H9 (cell line): ENCODE data around the gene CALM1. TPM values are rescaled to one million over a fixed set of nuclear protein-coding genes. Genes with fewer than 3 reads are reported as not detected.

ENCODE experiments used
- DNase-seq: peaks from one replicate; pipeline ENCODE4 v3.0.0-alpha.2; 2017
- H2AFZ ChIP-seq: one replicate; pipeline ENCODE4 v1.6.1; 2013; ENCODE audit warnings: mild to moderate bottlenecking, low read length, control low read depth, moderate library complexity
- H2AK5ac ChIP-seq: 2 replicates; pipeline ENCODE4 v1.6.1; 2013; ENCODE audit warnings: low read length, control low read depth, mixed read lengths; ENCODE audit not compliant: insufficient read length
- H2BK120ac ChIP-seq: one replicate; pipeline ENCODE4 v1.6.1; 2013; ENCODE audit warnings: low read depth, mild to moderate bottlenecking, low read length, control low read depth, inconsistent platforms; ENCODE audit not compliant: poor library complexity, severe bottlenecking
- H2BK12ac ChIP-seq: 2 replicates; pipeline ENCODE4 v1.6.1; 2013; ENCODE audit warnings: low read length, control low read depth, mixed read lengths, low read depth; ENCODE audit not compliant: insufficient read length
- H2BK15ac ChIP-seq: 2 replicates; pipeline ENCODE4 v1.6.1; 2013; ENCODE audit warnings: low read depth, low read length, control low read depth
- H2BK20ac ChIP-seq: one replicate; pipeline ENCODE4 v1.6.1; 2013; ENCODE audit warnings: low read depth, mild to moderate bottlenecking, low read length, control low read depth, inconsistent platforms; ENCODE audit not compliant: poor library complexity, severe bottlenecking
- H2BK5ac ChIP-seq: 2 replicates; pipeline ENCODE4 v1.6.1; 2013; ENCODE audit warnings: low read length, control low read depth, mixed read lengths; ENCODE audit not compliant: insufficient read length
- H3K14ac ChIP-seq: 2 replicates; pipeline ENCODE4 v1.6.1; 2013; ENCODE audit warnings: low read length, control low read depth; ENCODE audit not compliant: insufficient read depth
- H3K18ac ChIP-seq: 2 replicates; pipeline ENCODE4 v1.6.1; 2013; ENCODE audit warnings: low read depth, mild to moderate bottlenecking, mixed read lengths, low read length, control low read depth; ENCODE audit not compliant: insufficient read length
- H3K23ac ChIP-seq: 2 replicates; pipeline ENCODE4 v1.6.1; 2013; ENCODE audit warnings: low read length, control low read depth, mixed read lengths, low read depth; ENCODE audit not compliant: insufficient read length
- H3K23me2 ChIP-seq: 2 replicates; pipeline ENCODE4 v1.6.1; 2013; ENCODE audit warnings: low read depth, mild to moderate bottlenecking, mixed read lengths, low read length, control low read depth; ENCODE audit not compliant: insufficient read length, poor library complexity, severe bottlenecking
- H3K27ac ChIP-seq: 2 replicates; pipeline ENCODE4 v1.5.1; 2013; ENCODE audit warnings: low read length, control low read depth, mixed read lengths, low read depth; ENCODE audit not compliant: insufficient read length
- H3K27me3 ChIP-seq: 2 replicates; pipeline ENCODE4 v1.6.1; 2013; ENCODE audit warnings: low read length, control low read depth, inconsistent platforms; ENCODE audit not compliant: insufficient read depth
- H3K4ac ChIP-seq: 2 replicates; pipeline ENCODE4 v1.6.1; 2013; ENCODE audit warnings: low read depth, mild to moderate bottlenecking, control low read depth, inconsistent platforms, low read length, moderate library complexity
- H3K4me1 ChIP-seq: 2 replicates; pipeline ENCODE4 v1.6.1; 2013; ENCODE audit warnings: low read length, control low read depth, inconsistent platforms; ENCODE audit not compliant: insufficient read depth
- H3K4me2 ChIP-seq: 2 replicates; pipeline ENCODE4 v1.6.1; 2013; ENCODE audit warnings: low read length, control low read depth, mixed read lengths; ENCODE audit not compliant: insufficient read length, insufficient read depth
- H3K56ac ChIP-seq: 2 replicates; pipeline ENCODE4 v1.6.1; 2013; ENCODE audit warnings: low read depth, mild to moderate bottlenecking, mixed read lengths, low read length, control low read depth; ENCODE audit not compliant: insufficient read length
- H3K79me1 ChIP-seq: 2 replicates; pipeline ENCODE4 v1.6.1; 2013; ENCODE audit warnings: low read depth, mild to moderate bottlenecking, moderate library complexity, low read length, control low read depth, inconsistent platforms; ENCODE audit not compliant: insufficient read depth, poor library complexity, severe bottlenecking
- H3K79me2 ChIP-seq: 2 replicates; pipeline ENCODE4 v1.6.1; 2013; ENCODE audit warnings: low read length, control low read depth, inconsistent platforms; ENCODE audit not compliant: insufficient read depth
- H3K9ac ChIP-seq: 2 replicates; pipeline ENCODE4 v1.6.1; 2013; ENCODE audit warnings: low read length, control low read depth, mixed read lengths; ENCODE audit not compliant: insufficient read length; ENCODE audit errors: extremely low read depth
- H3K9me3 ChIP-seq: one replicate; pipeline ENCODE4 v1.6.1; 2013; ENCODE audit warnings: low read depth, low read length, inconsistent platforms; ENCODE audit not compliant: control insufficient read depth
- H3T11ph ChIP-seq: one replicate; pipeline ENCODE4 v1.6.1; 2013; ENCODE audit warnings: mild to moderate bottlenecking, low read length, control low read depth, inconsistent platforms
- H4K20me1 ChIP-seq: one replicate; pipeline ENCODE4 v1.6.1; 2013; ENCODE audit not compliant: control insufficient read depth, insufficient read length, insufficient read depth
- H4K5ac ChIP-seq: 2 replicates; pipeline ENCODE4 v1.6.1; 2013; ENCODE audit warnings: low read depth, mild to moderate bottlenecking, mixed read lengths, low read length, control low read depth; ENCODE audit not compliant: insufficient read length
- H4K8ac ChIP-seq: replicated peaks from 2 replicates; pipeline ENCODE4 v1.6.1; 2013; ENCODE audit warnings: low read length, control low read depth, mixed read lengths, low read depth; ENCODE audit not compliant: insufficient read length
- H4K91ac ChIP-seq: 2 replicates; pipeline ENCODE4 v1.6.1; 2013; ENCODE audit warnings: low read depth, mild to moderate bottlenecking, moderate library complexity, mixed read lengths, low read length, control low read depth; ENCODE audit not compliant: insufficient read length
- H3K27ac Mint-ChIP-seq, 3 experiments: 2 replicates in 2 of 3; 3 replicates in 1 of 3; pipeline ENCODE4 v1.8.0; 2020 to 2021; ENCODE audit warnings: mixed read lengths in 3 of 3, mild to moderate bottlenecking in 1 of 3, moderate library complexity in 1 of 3
- H3K27me3 Mint-ChIP-seq: 2 replicates; pipeline ENCODE4 v1.8.0; 2021; ENCODE audit warnings: low read depth, mild to moderate bottlenecking, moderate library complexity, mixed read lengths
- H3K36me3 Mint-ChIP-seq, 3 experiments: 2 replicates in 2 of 3; 3 replicates in 1 of 3; pipeline ENCODE4 v1.8.0; 2020 to 2021; ENCODE audit warnings: low read depth in 3 of 3, mixed read lengths in 3 of 3; ENCODE audit not compliant: insufficient read depth in 1 of 3
- H3K4me1 Mint-ChIP-seq, 2 experiments: 2 replicates each; pipeline ENCODE4 v1.8.0; 2020; ENCODE audit warnings: mixed read lengths in 2 of 2
- H3K4me3 Mint-ChIP-seq, 2 experiments: 2 replicates in 1 of 2; 3 replicates in 1 of 2; pipeline ENCODE4 v1.8.0; 2020 to 2021; ENCODE audit warnings: mild to moderate bottlenecking in 2 of 2, mixed read lengths in 2 of 2, moderate library complexity in 1 of 2
- H3K9me3 Mint-ChIP-seq, 2 experiments: 2 replicates in 1 of 2; 3 replicates in 1 of 2; pipeline ENCODE4 v1.8.0; 2020; ENCODE audit warnings: mild to moderate bottlenecking in 2 of 2, mixed read lengths in 2 of 2, moderate library complexity in 1 of 2
- WGBS: extraction: QIAGEN DNeasy Blood & Tissue Kit; methylation state at CpG from one replicate; pipeline ENCODE4 v1.1.7; 2013; ENCODE audit warnings: missing lambda C conversion rate, low lambda C conversion rate, mixed read lengths; ENCODE audit not compliant: insufficient read length; ENCODE audit errors: extremely low coverage; 5-methylcytosine and 5-hydroxymethylcytosine counted together
- total RNA-seq: library from RNA; stranded (reverse); gene quantifications from 2 replicates; pipeline ENCODE4 v1.2.1, GENCODE V29; 2021
- TF ChIP-seq, protein P1 (sequence below): fragments of 200-600 bp; sonication (generic); conservative IDR thresholded peaks from 3 replicates; pipeline ENCODE4 v1.8.0; 2021; ENCODE audit warnings: antibody characterized with exemption, mild to moderate bottlenecking

Gene CALM1
- total RNA-seq, 1 experiment from 2014 or later = 354 TPM

DNA sequence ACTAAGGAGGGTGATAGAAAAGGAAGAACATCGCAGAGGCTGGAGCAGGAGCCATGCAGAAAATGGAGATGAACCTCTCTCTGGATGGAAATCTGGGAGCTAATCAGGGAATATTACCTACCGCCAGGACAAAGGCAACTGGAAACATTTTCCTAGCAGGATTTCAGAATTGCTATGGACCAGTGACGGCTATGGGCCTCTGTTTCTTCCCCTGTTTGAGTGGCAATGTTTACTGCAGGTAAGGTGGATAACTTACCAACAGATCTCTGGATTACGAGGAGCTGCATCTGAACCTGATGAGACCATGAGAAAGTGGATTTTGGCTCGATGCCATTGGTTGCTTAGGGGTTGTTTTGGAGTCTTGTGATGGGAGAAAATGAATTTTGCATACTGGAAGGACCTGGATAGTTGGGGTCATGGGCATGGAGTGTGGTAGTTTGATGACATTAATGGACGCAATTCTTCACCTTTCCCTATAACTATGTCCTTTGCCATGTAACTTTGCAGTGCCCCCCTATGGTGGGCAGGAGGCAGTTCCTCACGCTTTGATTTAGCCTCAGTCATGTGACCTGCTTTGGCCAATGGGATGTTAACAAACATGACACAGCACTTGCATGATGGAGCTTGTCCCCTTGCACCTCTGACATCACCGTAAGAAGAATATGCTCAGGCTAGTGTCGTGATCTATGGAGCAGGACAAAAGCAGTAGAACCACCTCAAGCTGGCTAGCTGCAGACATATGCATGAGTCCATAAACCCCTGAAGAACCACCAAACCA is 51.1 kb downstream of the CALM1 start:
- WGBS = no CpG with 5 or more reads among the region's 9 CpGs
- H3K4me1 ChIP-seq = no peaks in the 10 kb centered on the region; the same call in 1 of the 2 replicates
- no peak overlapping the region for H2AK5ac ChIP-seq
- peaks cover 5% of the 10 kb centered on the region for H3K9me3 ChIP-seq
- H2BK20ac ChIP-seq = no peak overlapping the region
- H2BK12ac ChIP-seq = no peak overlapping the region
- no peak overlapping the region for H4K8ac ChIP-seq
- H2BK15ac ChIP-seq = no peak overlapping the region
- peaks cover 4 to 7% of the 10 kb centered on the region in 2 experiments; a peak in 4 of 5 replicates for H3K9me3 Mint-ChIP-seq
- no peak overlapping the region for H3K27ac ChIP-seq
- no peak overlapping the region for H3K4ac ChIP-seq
- H3K18ac ChIP-seq = no peak overlapping the region
- peaks cover 2% of the 10 kb centered on the region for H3K27me3 Mint-ChIP-seq
- H4K20me1 ChIP-seq = no peaks in the 10 kb centered on the region
- H3K79me2 ChIP-seq = no peaks in the 10 kb centered on the region
- H3K4me1 Mint-ChIP-seq = peaks cover 13 to 22% of the 10 kb centered on the region in 2 experiments
- no peak overlapping the region for H3K4me3 Mint-ChIP-seq
- no peak overlapping the region for H3K56ac ChIP-seq
- H3K23me2 ChIP-seq = no peaks in the 10 kb centered on the region
- H2BK120ac ChIP-seq = no peak overlapping the region
- TF ChIP-seq, protein P1, sequence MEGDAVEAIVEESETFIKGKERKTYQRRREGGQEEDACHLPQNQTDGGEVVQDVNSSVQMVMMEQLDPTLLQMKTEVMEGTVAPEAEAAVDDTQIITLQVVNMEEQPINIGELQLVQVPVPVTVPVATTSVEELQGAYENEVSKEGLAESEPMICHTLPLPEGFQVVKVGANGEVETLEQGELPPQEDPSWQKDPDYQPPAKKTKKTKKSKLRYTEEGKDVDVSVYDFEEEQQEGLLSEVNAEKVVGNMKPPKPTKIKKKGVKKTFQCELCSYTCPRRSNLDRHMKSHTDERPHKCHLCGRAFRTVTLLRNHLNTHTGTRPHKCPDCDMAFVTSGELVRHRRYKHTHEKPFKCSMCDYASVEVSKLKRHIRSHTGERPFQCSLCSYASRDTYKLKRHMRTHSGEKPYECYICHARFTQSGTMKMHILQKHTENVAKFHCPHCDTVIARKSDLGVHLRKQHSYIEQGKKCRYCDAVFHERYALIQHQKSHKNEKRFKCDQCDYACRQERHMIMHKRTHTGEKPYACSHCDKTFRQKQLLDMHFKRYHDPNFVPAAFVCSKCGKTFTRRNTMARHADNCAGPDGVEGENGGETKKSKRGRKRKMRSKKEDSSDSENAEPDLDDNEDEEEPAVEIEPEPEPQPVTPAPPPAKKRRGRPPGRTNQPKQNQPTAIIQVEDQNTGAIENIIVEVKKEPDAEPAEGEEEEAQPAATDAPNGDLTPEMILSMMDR = peak; percentile 44; the same call in 2 of the 3 replicates
- H3T11ph ChIP-seq = no peak overlapping the region
- H3K79me1 ChIP-seq = no peaks in the 10 kb centered on the region
- H3K36me3 Mint-ChIP-seq = 0 out of 7 replicates have a peak, but pooled peaks cover 0 to 2% (median 0%) of the 10 kb centered on the region in 3 experiments
- no peaks in the 10 kb centered on the region; the same call in 1 of the 2 replicates for H3K27me3 ChIP-seq
- H4K5ac ChIP-seq = no peak overlapping the region
- no peak overlapping the region for H3K4me2 ChIP-seq
- no peak for DNase-seq
- H3K14ac ChIP-seq = no peak overlapping the region
- no peak overlapping the region for H3K23ac ChIP-seq
- H3K9ac ChIP-seq = no peak overlapping the region
- no peak overlapping the region; a peak in 1 of 7 replicates for H3K27ac Mint-ChIP-seq
- no peak overlapping the region for H4K91ac ChIP-seq
- no peak overlapping the region for H2BK5ac ChIP-seq
- H2AFZ ChIP-seq = no peak overlapping the region
